Left ventricle myocardium inferior (tissue), 1 donor: Measurements from ENCODE around the gene IFNA6. TPM values are rescaled to one million over a fixed set of nuclear protein-coding genes. Genes with fewer than 3 reads are reported as not detected.

Source experiments
- DNase-seq: peaks from one replicate; pipeline ENCODE4 v3.0.0-alpha.2; 2020
- H3K27ac ChIP-seq: fragments of 200-600 bp; replicated peaks from 2 replicates; pipeline ENCODE4 v1.8.0; 2021
- H3K27me3 ChIP-seq: fragments of 200-600 bp; 2 replicates; pipeline ENCODE4 v1.8.0; 2021; ENCODE audit warnings: low read depth
- H3K36me3 ChIP-seq: fragments of 200-600 bp; 2 replicates; pipeline ENCODE4 v1.8.0; 2021
- H3K4me1 ChIP-seq: fragments of 200-600 bp; 2 replicates; pipeline ENCODE4 v1.8.0; 2021
- H3K4me3 ChIP-seq: fragments of 200-600 bp; 2 replicates; pipeline ENCODE4 v1.8.0; 2021; ENCODE audit warnings: mild to moderate bottlenecking, moderate library complexity
- H3K9me3 ChIP-seq: fragments of 200-600 bp; replicated peaks from 2 replicates; pipeline ENCODE4 v1.8.0; 2021
- CTCF ChIP-seq: fragments of 200-600 bp; IDR thresholded peaks from 2 replicates; pipeline ENCODE4 v1.8.0; 2021; ENCODE audit warnings: antibody characterized with exemption, mild to moderate bottlenecking, borderline replicate concordance
- intact Hi-C: fragments of 100-400 bp; cut with micrococcal nuclease; formaldehyde crosslinking; loops from one replicate; pipeline ENCODE4 v1.11.0; 2022
- total RNA-seq: library from RNA; stranded (reverse); fragmentation: NEBNext Ultra II Directional; extraction: Animal tissue kit (Norgen Biotek cat#: 25700); gene quantifications from one replicate; pipeline ENCODE4 v1.2.1, GENCODE V29; 2021
- donor health status: DM: no; HTN: yes; CAD: no; lungs with severe emphysema.

IFNA6 gene
- total RNA-seq, 1 donor from 2014 or later, result not detected

- Histone ChIP-seq H3K4me3 (no peak overlapping the region), H3K9me3 (no peaks in the 10 kb centered on the region), H3K4me1 (peaks cover 16% of the 10 kb centered on the region), H3K36me3 (no peaks in the 10 kb centered on the region), H3K27ac (no peak overlapping the region), H3K27me3 (no peaks in the 10 kb centered on the region)
- intact Hi-C loops, result no loop called here
- TF ChIP-seq CTCF, result no peak
- no peak for DNase-seq
These were observed 36.5 kb downstream of the IFNA6 start for GRCh38 chr9:21314152-21314551.

DNA sequence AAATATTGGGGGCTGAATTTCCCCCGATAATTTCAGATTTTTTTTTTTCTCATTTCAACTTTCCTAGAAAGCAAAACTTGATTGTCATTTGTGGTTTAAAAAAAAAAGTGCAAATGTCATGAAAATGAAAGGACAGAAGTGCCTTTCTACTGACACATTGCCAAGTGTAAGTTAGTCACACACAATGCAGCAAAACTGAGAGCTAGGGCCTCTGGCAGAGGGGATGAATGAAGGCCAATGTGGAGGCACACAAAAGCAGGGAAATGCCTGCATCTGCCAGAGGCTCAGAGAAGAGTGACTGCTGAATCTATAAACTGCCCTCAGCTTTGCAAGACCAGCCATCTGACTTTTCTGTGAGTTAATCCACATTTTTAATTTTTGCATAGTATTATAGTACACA, 38.8 kb downstream of the IFNA6 start:
- peaks cover 12% of the 10 kb centered on the region for H3K27me3 ChIP-seq
- H3K4me3 ChIP-seq, result no peak overlapping the region
- H3K9me3 ChIP-seq, result no peaks in the 10 kb centered on the region
- no peaks in the 10 kb centered on the region for H3K36me3 ChIP-seq
- no peak for TF ChIP-seq CTCF
- intact Hi-C loops, result no loop called here
- H3K27ac ChIP-seq, result no peak overlapping the region
- DNase-seq, result no peak
- H3K4me1 ChIP-seq, result peaks cover 6% of the 10 kb centered on the region

DNA sequence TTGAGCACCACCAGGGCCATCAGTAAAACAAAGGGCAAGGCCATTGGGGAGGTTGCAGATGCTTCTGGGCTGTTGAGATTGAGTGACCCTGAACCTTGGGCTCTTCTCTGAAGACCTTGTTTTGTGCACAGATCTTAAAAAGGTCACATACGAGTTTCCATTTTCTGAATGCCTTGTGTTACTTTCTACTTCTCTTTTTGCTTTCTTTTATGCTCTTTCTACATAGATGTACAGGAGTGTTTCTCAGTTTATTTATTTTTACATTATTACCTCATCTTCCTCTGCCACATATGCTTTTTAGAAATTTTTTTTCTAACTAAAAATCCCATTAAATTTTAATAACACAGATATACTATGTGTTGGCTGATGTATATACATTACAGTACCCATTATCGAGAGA, 45.5 kb downstream of the IFNA6 start, which contains the start of gene IFNA5:
TSS of gene IFNA5 (minus strand) at position 101 of the 400 bp plus-strand sequence. CDS start at position 44, 57 bp downstream.
- H3K4me3 ChIP-seq, result no peak within 1 kb of the TSS
- TF ChIP-seq CTCF, result no peak
- H3K9me3 ChIP-seq, result no peaks in the 10 kb centered on the region
- no peak for DNase-seq
- H3K4me1 ChIP-seq, result no peaks in the 10 kb centered on the region
- H3K36me3 ChIP-seq, result no peaks in the 10 kb centered on the region
- intact Hi-C loops, result no loop called here
- H3K27me3 ChIP-seq, result peaks cover 30% of the 10 kb centered on the region
- H3K27ac ChIP-seq, result no peak within 1 kb of the TSS

Other genes with a start within 250 kb of the IFNA6 start
- gene IFNW1, start 209.1 kb downstream of the IFNA6 start, total RNA-seq, result not detected
- not detected for gene IFNA21, start 184.2 kb downstream of the IFNA6 start, total RNA-seq
- gene IFNA4, start 163.3 kb downstream of the IFNA6 start, total RNA-seq, result not detected
- gene IFNA7, start 148.7 kb downstream of the IFNA6 start, total RNA-seq, result not detected
- not detected for gene IFNA10, start 143.7 kb downstream of the IFNA6 start, total RNA-seq
- gene IFNA16, start 133.6 kb downstream of the IFNA6 start, total RNA-seq, result not detected
- not detected for gene IFNA17, start 122.7 kb downstream of the IFNA6 start, total RNA-seq
- not detected for gene IFNA14, start 110.9 kb downstream of the IFNA6 start, total RNA-seq
- gene IFNA5, start 45.6 kb downstream of the IFNA6 start, total RNA-seq, result not detected
- 12.0 TPM for gene KLHL9, start 15.5 kb downstream of the IFNA6 start, total RNA-seq
- gene IFNA13, start 17.2 kb upstream of the IFNA6 start, total RNA-seq, result not detected
- gene IFNA2, start 34.5 kb upstream of the IFNA6 start, total RNA-seq, result not detected
- not detected for gene IFNA8, start 58.2 kb upstream of the IFNA6 start, total RNA-seq
- not detected for gene IFNA1, start 89.6 kb upstream of the IFNA6 start, total RNA-seq
- gene IFNE, start 131.4 kb upstream of the IFNA6 start, total RNA-seq, result not detected